ENCODE measurements around the gene DNAJC18. TPM values are rescaled to one million over a fixed set of nuclear protein-coding genes. Genes with fewer than 3 reads are reported as not detected.

DNAJC18 gene
- total RNA-seq (2022; extraction: Qiagen RNA extraction; ENCODE audit: low read depth) = 6.4 to 9.4 TPM (median 8.4 TPM) in 5 replicates

GRCh38 chr5:139439013-139439903 lies at the start of gene DNAJC18:
DNAJC18 (minus strand) TSS chr5:139439525; CDS start chr5:139439445, 80 bp downstream.

GRCh38 chr5:139482050-139482889 lies 42.9 kb upstream of the DNAJC18 start, which contains the start of gene STING1:
STING1 (minus strand) TSS chr5:139482758; CDS start chr5:139481704, 1,054 bp downstream.

GRCh38 chr5:139470821-139471300 lies 31.5 kb upstream of the DNAJC18 start, which contains the start of gene SMIM33:
SMIM33 (plus strand) TSS chr5:139471004; CDS start chr5:139471122, 118 bp downstream.

GRCh38 chr5:139462586-139463276 lies 23.4 kb upstream of the DNAJC18 start, which contains the start of gene ECSCR:
ECSCR (minus strand) TSS chr5:139462743; CDS start chr5:139462670, 73 bp downstream.

GRCh38 chr5:139403787-139404483 lies 35.4 kb downstream of the DNAJC18 start, which contains the start of gene SPATA24:
SPATA24 (minus strand) TSS chr5:139404089; CDS start chr5:139404060, 29 bp downstream.

GRCh38 chr5:139394654-139395566 lies 44.4 kb downstream of the DNAJC18 start, which contains the start of gene PROB1:
PROB1 (minus strand) TSS chr5:139395104; CDS start chr5:139395081, 23 bp downstream.

GRCh38 chr5:139389701-139390638 lies 49.4 kb downstream of the DNAJC18 start, which contains the start of gene MZB1:
MZB1 (minus strand) TSS chr5:139389913; CDS start chr5:139389856, 57 bp downstream.

GRCh38 chr5:139383275-139383992 lies 55.9 kb downstream of the DNAJC18 start, which contains the start of gene SLC23A1:
SLC23A1 (minus strand) TSS chr5:139383297; CDS start chr5:139383253, 44 bp downstream.

Other genes starting within 250 kb of the DNAJC18 start
- 24.5 to 27.2 TPM (median 26.5 TPM) in 5 replicates for gene SIL1, start 241.2 kb downstream of the DNAJC18 start, total RNA-seq (2022; extraction: Qiagen RNA extraction; ENCODE audit: low read depth)
- gene MATR3, start 145.8 kb downstream of the DNAJC18 start, total RNA-seq (2022; extraction: Qiagen RNA extraction; ENCODE audit: low read depth) = 147 to 200 TPM (median 180 TPM) in 5 replicates
- gene PAIP2, start 97.7 kb downstream of the DNAJC18 start, total RNA-seq (2022; extraction: Qiagen RNA extraction; ENCODE audit: low read depth) = 85.0 to 113 TPM (median 91.3 TPM) in 5 replicates
- 0.70 to 1.6 TPM (median 1.3 TPM) in 5 replicates for gene SLC23A1, start 56.2 kb downstream of the DNAJC18 start, total RNA-seq (2022; extraction: Qiagen RNA extraction; ENCODE audit: low read depth)
- gene MZB1, start 49.6 kb downstream of the DNAJC18 start, total RNA-seq (2022; extraction: Qiagen RNA extraction; ENCODE audit: low read depth) = 0.16 TPM in 1 of 5 replicates, not detected in the others
- 0.27 to 0.33 TPM (median 0.31 TPM) in 5 replicates for gene PROB1, start 44.4 kb downstream of the DNAJC18 start, total RNA-seq (2022; extraction: Qiagen RNA extraction; ENCODE audit: low read depth)
- gene SPATA24, start 35.4 kb downstream of the DNAJC18 start, total RNA-seq (2022; extraction: Qiagen RNA extraction; ENCODE audit: low read depth) = 4.7 to 5.7 TPM (median 5.3 TPM) in 5 replicates
- gene ECSCR, start 23.2 kb upstream of the DNAJC18 start, total RNA-seq (2022; extraction: Qiagen RNA extraction; ENCODE audit: low read depth) = not detected in 5 replicates
- not detected in 5 replicates for gene SMIM33, start 31.5 kb upstream of the DNAJC18 start, total RNA-seq (2022; extraction: Qiagen RNA extraction; ENCODE audit: low read depth)
- gene STING1, start 43.2 kb upstream of the DNAJC18 start, total RNA-seq (2022; extraction: Qiagen RNA extraction; ENCODE audit: low read depth) = 0.81 to 1.2 TPM (median 1.1 TPM) in 5 replicates
- gene UBE2D2, start 121.8 kb upstream of the DNAJC18 start, total RNA-seq (2022; extraction: Qiagen RNA extraction; ENCODE audit: low read depth) = 110 to 155 TPM (median 155 TPM) in 5 replicates
- 19.6 to 27.7 TPM (median 26.3 TPM) in 5 replicates for gene CXXC5, start 208.8 kb upstream of the DNAJC18 start, total RNA-seq (2022; extraction: Qiagen RNA extraction; ENCODE audit: low read depth)